Ishikawa (cell line): ENCODE measurements around the gene UGT1A8.

Experiments
- CEBPB ChIP-seq: IDR thresholded peaks from 2 replicates; pipeline ENCODE4 v1.6.1; 2012
- CREB1 ChIP-seq: IDR thresholded peaks from 2 replicates; pipeline ENCODE4 v1.6.1; 2012; ENCODE audit warnings: low read depth
- EGR1 ChIP-seq: IDR thresholded peaks from 2 replicates; pipeline ENCODE4 v1.6.1; 2012
- EP300 ChIP-seq: IDR thresholded peaks from 2 replicates; pipeline ENCODE4 v1.6.1; 2012; ENCODE audit warnings: borderline replicate concordance
- FOXM1 ChIP-seq: IDR thresholded peaks from 2 replicates; pipeline ENCODE4 v1.6.1; 2012; ENCODE audit warnings: low read depth, borderline replicate concordance
- NFIC ChIP-seq: IDR thresholded peaks from 2 replicates; pipeline ENCODE4 v1.6.1; 2012
- RAD21 ChIP-seq: IDR thresholded peaks from 2 replicates; pipeline ENCODE4 v1.6.1; 2012; ENCODE audit warnings: low read depth
- TAF1 ChIP-seq: IDR thresholded peaks from 2 replicates; pipeline ENCODE4 v1.6.1; 2012; ENCODE audit warnings: low read depth, mild to moderate bottlenecking
- TCF12 ChIP-seq: IDR thresholded peaks from 2 replicates; pipeline ENCODE4 v1.6.1; 2012; ENCODE audit warnings: low read depth
- TEAD4 ChIP-seq: IDR thresholded peaks from 2 replicates; pipeline ENCODE4 v1.6.1; 2012
- YY1 ChIP-seq: IDR thresholded peaks from 2 replicates; pipeline ENCODE4 v1.6.1; 2012; ENCODE audit warnings: low read depth
- ZBTB7A ChIP-seq: IDR thresholded peaks from 2 replicates; pipeline ENCODE4 v1.6.1; 2012; ENCODE audit warnings: low read depth
- TF ChIP-seq, protein P1 (sequence below): IDR thresholded peaks from 2 replicates; pipeline ENCODE4 v1.6.1; 2012
- TF ChIP-seq, protein P2 (sequence below): IDR thresholded peaks from 2 replicates; pipeline ENCODE4 v1.6.1; 2012
- TF ChIP-seq, protein P3 (sequence below): IDR thresholded peaks from 2 replicates; pipeline ENCODE4 v1.6.1; 2012; ENCODE audit warnings: low read depth, mild to moderate bottlenecking

The UGT1A8 gene

GRCh38 chr2:233743464-233744259, 126.2 kb downstream of the UGT1A8 start:
- no peak for TF ChIP-seq TEAD4
- no peak for TF ChIP-seq RAD21
- TF ChIP-seq TCF12, result no peak

- TF ChIP-seq, protein P1, sequence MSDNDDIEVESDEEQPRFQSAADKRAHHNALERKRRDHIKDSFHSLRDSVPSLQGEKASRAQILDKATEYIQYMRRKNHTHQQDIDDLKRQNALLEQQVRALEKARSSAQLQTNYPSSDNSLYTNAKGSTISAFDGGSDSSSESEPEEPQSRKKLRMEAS, result no peak
- TF ChIP-seq TCF12, result no peak
- TF ChIP-seq NFIC, result no peak
- no peak for TF ChIP-seq ZBTB7A
- TF ChIP-seq, protein P2, sequence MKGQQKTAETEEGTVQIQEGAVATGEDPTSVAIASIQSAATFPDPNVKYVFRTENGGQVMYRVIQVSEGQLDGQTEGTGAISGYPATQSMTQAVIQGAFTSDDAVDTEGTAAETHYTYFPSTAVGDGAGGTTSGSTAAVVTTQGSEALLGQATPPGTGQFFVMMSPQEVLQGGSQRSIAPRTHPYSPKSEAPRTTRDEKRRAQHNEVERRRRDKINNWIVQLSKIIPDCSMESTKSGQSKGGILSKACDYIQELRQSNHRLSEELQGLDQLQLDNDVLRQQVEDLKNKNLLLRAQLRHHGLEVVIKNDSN, result no peak
- TF ChIP-seq CREB1, result no peak
- TF ChIP-seq CEBPB, result no peak
- TF ChIP-seq FOXM1, result no peak
- no peak for TF ChIP-seq YY1
- TF ChIP-seq TAF1, result no peak
Observed at GRCh38 chr2:233745073-233745755, 127.8 kb downstream of the UGT1A8 start.

- TF ChIP-seq, protein P3, sequence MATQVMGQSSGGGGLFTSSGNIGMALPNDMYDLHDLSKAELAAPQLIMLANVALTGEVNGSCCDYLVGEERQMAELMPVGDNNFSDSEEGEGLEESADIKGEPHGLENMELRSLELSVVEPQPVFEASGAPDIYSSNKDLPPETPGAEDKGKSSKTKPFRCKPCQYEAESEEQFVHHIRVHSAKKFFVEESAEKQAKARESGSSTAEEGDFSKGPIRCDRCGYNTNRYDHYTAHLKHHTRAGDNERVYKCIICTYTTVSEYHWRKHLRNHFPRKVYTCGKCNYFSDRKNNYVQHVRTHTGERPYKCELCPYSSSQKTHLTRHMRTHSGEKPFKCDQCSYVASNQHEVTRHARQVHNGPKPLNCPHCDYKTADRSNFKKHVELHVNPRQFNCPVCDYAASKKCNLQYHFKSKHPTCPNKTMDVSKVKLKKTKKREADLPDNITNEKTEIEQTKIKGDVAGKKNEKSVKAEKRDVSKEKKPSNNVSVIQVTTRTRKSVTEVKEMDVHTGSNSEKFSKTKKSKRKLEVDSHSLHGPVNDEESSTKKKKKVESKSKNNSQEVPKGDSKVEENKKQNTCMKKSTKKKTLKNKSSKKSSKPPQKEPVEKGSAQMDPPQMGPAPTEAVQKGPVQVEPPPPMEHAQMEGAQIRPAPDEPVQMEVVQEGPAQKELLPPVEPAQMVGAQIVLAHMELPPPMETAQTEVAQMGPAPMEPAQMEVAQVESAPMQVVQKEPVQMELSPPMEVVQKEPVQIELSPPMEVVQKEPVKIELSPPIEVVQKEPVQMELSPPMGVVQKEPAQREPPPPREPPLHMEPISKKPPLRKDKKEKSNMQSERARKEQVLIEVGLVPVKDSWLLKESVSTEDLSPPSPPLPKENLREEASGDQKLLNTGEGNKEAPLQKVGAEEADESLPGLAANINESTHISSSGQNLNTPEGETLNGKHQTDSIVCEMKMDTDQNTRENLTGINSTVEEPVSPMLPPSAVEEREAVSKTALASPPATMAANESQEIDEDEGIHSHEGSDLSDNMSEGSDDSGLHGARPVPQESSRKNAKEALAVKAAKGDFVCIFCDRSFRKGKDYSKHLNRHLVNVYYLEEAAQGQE, result no peak
- no peak for TF ChIP-seq RAD21
Observed at GRCh38 chr2:233746475-233747282, 129.2 kb downstream of the UGT1A8 start.

DNA sequence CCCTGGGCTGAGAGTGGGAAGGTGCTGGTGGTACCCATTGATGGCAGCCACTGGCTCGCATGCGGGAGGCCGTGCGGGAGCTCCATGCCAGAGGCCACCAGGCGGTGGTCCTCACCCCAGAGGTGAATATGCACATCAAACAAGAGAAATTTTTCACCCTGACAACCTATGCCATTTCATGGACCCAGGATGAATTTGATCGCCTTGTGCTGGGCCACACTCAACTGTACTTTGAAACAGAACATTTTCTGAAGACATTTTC, 129.8 kb downstream of the UGT1A8 start:
- TF ChIP-seq CREB1 (no peak), EP300 (no peak), TCF12 (no peak), FOXM1 (no peak), NFIC (no peak), RAD21 (no peak), YY1 (no peak), CEBPB (no peak), TEAD4 (no peak), EGR1 (no peak)
- TF ChIP-seq, protein P1, result no peak
- TF ChIP-seq, protein P3, result no peak

GRCh38 chr2:233754872-233755611, 137.6 kb downstream of the UGT1A8 start:
- TF ChIP-seq RAD21, result no peak
- TF ChIP-seq, protein P3, result no peak
- TF ChIP-seq CEBPB, result no peak
- no peak for TF ChIP-seq NFIC
- TF ChIP-seq CREB1, result no peak
- TF ChIP-seq, protein P1, result no peak
- no peak for TF ChIP-seq YY1
- no peak for TF ChIP-seq FOXM1
- TF ChIP-seq TAF1, result no peak
- TF ChIP-seq TCF12, result no peak
- no peak for TF ChIP-seq ZBTB7A
- TF ChIP-seq, protein P2, result no peak
- no peak for TF ChIP-seq EGR1
- TF ChIP-seq EP300, result no peak
- TF ChIP-seq TEAD4, result no peak
